ENCODE data around the gene FALEC.

DNA sequence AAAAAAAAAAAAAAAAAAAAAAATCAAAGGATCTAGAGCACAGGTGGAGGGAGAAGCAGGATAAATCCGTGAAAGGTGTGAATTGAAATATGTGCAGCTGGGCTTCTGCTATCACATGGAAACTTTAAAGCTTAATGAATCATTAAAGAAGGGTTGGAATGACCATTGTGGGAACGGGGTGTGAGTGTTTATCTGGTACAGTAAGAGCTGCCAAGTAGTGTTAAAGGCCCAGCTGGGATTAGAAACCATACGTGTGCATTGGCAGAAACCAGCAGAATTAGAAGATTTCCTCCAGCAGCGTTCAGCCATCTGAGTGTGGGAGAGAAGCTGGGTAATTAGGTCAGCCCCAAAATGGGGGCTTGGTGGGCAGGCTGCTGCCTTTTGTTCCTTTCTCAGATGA lies 13.5 kb downstream of the FALEC start:
- TF ChIP-seq, protein P1, sequence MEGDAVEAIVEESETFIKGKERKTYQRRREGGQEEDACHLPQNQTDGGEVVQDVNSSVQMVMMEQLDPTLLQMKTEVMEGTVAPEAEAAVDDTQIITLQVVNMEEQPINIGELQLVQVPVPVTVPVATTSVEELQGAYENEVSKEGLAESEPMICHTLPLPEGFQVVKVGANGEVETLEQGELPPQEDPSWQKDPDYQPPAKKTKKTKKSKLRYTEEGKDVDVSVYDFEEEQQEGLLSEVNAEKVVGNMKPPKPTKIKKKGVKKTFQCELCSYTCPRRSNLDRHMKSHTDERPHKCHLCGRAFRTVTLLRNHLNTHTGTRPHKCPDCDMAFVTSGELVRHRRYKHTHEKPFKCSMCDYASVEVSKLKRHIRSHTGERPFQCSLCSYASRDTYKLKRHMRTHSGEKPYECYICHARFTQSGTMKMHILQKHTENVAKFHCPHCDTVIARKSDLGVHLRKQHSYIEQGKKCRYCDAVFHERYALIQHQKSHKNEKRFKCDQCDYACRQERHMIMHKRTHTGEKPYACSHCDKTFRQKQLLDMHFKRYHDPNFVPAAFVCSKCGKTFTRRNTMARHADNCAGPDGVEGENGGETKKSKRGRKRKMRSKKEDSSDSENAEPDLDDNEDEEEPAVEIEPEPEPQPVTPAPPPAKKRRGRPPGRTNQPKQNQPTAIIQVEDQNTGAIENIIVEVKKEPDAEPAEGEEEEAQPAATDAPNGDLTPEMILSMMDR (IDR thresholded peaks at IDR 0.05) = no peak
- no peak for TF ChIP-seq POLR2A (IDR thresholded peaks at IDR 0.05)

Measured in adrenal gland (tissue), 5 donors.